K562 (cell line): ENCODE data around the gene LDAH. TPM values are rescaled to one million over a fixed set of nuclear protein-coding genes. Genes with fewer than 3 reads are reported as not detected.

Source experiments
- ARHGAP35 ChIP-seq: fragments of 450-650 bp; IDR thresholded peaks from 2 replicates; pipeline ENCODE4 v1.6.1; 2018; ENCODE audit not compliant: partially characterized antibody
- CBFB ChIP-seq: sonication (generic); formaldehyde crosslinking; IDR thresholded peaks from 2 replicates; pipeline ENCODE4 v1.4.0; 2020; ENCODE audit warnings: mild to moderate bottlenecking, missing genetic modification reagents
- DIDO1 ChIP-seq: fragments of 450-650 bp; IDR thresholded peaks from 2 replicates; pipeline ENCODE4 v1.6.1; 2016; ENCODE audit warnings: low read depth, missing biosample characterization, missing genetic modification characterization
- POLR2G ChIP-seq: fragments of 200-400 bp; formaldehyde crosslinking; IDR thresholded peaks from 2 replicates; pipeline ENCODE4 v1.6.1; 2017; ENCODE audit warnings: low read depth, mild to moderate bottlenecking, antibody characterized with exemption, low read length, moderate library complexity
- SRSF7 ChIP-seq: fragments of 200-400 bp; formaldehyde crosslinking; optimal IDR thresholded peaks from 2 replicates; pipeline ENCODE3; 2017; ENCODE audit warnings: mild to moderate bottlenecking, low read depth, low read length
- TRIM28 ChIP-seq: fragments of 450-650 bp; IDR thresholded peaks from 2 replicates; pipeline ENCODE4 v1.6.1; 2017
- ZNF740 ChIP-seq, 3 experiments: fragments of 200-800 bp in 1 of 3; sonication (Bioruptor generic) in 1 of 3; sonication (generic) in 1 of 3; formaldehyde crosslinking in 1 of 3; IDR thresholded peaks; 2 replicates each; pipeline versions ENCODE4 v1.6.1 to v1.8.0; 2016 to 2022; ENCODE audit warnings: mild to moderate bottlenecking in 2 of 3, missing compliant biosample characterization in 2 of 3, missing genetic modification characterization in 2 of 3, missing genetic modification reagents in 1 of 3
- ZNF76 ChIP-seq: fragments of 250-450 bp; sonication (Bioruptor Pico); IDR thresholded peaks from 2 replicates; pipeline ENCODE4 v1.4.0; 2020; ENCODE audit warnings: mild to moderate bottlenecking, moderate library complexity, borderline replicate concordance
- polyA plus RNA-seq, 8 experiments: library from polyadenylated mRNA; depleted of rRNA in 4 of 8; stranded (reverse) in 5 of 8; unstranded in 3 of 8; fragments of >200 nt; fragmentation: Nextera tagmentation in 2 of 8; fragmentation: Illumina TruSeq in 1 of 8; extraction: Ambion mirVana in 2 of 8; extraction: Trizol in 1 of 8; gene quantifications; 2 replicates each; pipeline versions ENCODE4 v1.2.1 to v1.2.3, GENCODE V29; 2011 to 2014; ENCODE audit warnings: inconsistent platforms in 1 of 8, missing spikeins in 1 of 8
- total RNA-seq, 7 experiments: library from RNA; depleted of rRNA in 6 of 7; stranded (reverse); fragments of >200 nt in 6 of 7; fragmentation: Illumina TruSeq in 2 of 7; extraction: Trizol in 2 of 7; gene quantifications; 2 replicates each; pipeline versions ENCODE4 v1.2.1 to v1.2.3, GENCODE V29; 2011 to 2021; ENCODE audit warnings: low replicate concordance in 1 of 7
- TF ChIP-seq, protein P1 (sequence below): fragments of 450-650 bp; IDR thresholded peaks from 2 replicates; pipeline ENCODE4 v1.6.1; 2018; ENCODE audit not compliant: partially characterized antibody
- TF ChIP-seq, protein P2 (sequence below): sonication (generic); formaldehyde crosslinking; IDR thresholded peaks from 2 replicates; pipeline ENCODE4 v1.8.0; 2022; ENCODE audit warnings: missing genetic modification reagents, mild to moderate bottlenecking, borderline replicate concordance

Gene LDAH
- total and polyA plus RNA-seq, 9 of the 15 experiments (the other 6 are each of a cell fraction or from before 2014, with no cell fraction given), result 22.3 to 60.1 (median 40.0) TPM

- TF ChIP-seq, protein P1, sequence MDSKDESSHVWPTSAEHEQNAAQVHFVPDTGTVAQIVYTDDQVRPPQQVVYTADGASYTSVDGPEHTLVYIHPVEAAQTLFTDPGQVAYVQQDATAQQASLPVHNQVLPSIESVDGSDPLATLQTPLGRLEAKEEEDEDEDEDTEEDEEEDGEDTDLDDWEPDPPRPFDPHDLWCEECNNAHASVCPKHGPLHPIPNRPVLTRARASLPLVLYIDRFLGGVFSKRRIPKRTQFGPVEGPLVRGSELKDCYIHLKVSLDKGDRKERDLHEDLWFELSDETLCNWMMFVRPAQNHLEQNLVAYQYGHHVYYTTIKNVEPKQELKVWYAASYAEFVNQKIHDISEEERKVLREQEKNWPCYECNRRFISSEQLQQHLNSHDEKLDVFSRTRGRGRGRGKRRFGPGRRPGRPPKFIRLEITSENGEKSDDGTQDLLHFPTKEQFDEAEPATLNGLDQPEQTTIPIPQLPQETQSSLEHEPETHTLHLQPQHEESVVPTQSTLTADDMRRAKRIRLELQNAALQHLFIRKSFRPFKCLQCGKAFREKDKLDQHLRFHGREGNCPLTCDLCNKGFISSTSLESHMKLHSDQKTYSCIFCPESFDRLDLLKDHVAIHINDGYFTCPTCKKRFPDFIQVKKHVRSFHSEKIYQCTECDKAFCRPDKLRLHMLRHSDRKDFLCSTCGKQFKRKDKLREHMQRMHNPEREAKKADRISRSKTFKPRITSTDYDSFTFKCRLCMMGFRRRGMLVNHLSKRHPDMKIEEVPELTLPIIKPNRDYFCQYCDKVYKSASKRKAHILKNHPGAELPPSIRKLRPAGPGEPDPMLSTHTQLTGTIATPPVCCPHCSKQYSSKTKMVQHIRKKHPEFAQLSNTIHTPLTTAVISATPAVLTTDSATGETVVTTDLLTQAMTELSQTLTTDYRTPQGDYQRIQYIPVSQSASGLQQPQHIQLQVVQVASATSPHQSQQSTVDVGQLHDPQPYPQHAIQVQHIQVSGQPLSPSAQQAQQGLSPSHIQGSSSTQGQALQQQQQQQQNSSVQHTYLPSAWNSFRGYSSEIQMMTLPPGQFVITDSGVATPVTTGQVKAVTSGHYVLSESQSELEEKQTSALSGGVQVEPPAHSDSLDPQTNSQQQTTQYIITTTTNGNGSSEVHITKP, result no peak
- no peak for TF ChIP-seq SRSF7
- TF ChIP-seq POLR2G, result no peak
- no peak for TF ChIP-seq CBFB
- TF ChIP-seq ZNF740 (CRISPR knock-in tag; IDR thresholded peaks at IDR 0.05), result no peak
- TF ChIP-seq ZNF740 (tag; IDR thresholded peaks at IDR 0.05), result no peak
- no peak for TF ChIP-seq DIDO1 (tag)
- no peak for TF ChIP-seq TRIM28
- TF ChIP-seq ARHGAP35, result no peak
- TF ChIP-seq, protein P2, sequence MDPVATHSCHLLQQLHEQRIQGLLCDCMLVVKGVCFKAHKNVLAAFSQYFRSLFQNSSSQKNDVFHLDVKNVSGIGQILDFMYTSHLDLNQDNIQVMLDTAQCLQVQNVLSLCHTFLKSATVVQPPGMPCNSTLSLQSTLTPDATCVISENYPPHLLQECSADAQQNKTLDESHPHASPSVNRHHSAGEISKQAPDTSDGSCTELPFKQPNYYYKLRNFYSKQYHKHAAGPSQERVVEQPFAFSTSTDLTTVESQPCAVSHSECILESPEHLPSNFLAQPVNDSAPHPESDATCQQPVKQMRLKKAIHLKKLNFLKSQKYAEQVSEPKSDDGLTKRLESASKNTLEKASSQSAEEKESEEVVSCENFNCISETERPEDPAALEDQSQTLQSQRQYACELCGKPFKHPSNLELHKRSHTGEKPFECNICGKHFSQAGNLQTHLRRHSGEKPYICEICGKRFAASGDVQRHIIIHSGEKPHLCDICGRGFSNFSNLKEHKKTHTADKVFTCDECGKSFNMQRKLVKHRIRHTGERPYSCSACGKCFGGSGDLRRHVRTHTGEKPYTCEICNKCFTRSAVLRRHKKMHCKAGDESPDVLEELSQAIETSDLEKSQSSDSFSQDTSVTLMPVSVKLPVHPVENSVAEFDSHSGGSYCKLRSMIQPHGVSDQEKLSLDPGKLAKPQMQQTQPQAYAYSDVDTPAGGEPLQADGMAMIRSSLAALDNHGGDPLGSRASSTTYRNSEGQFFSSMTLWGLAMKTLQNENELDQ (CRISPR knock-in tag), result no peak
- TF ChIP-seq ZNF76 (CRISPR knock-in tag), result no peak
Observed at GRCh38 chr2:20691076-20691734, 131.7 kb downstream of the LDAH start (continued).
